HCT116 (cell line): ENCODE results near the gene ZYX. TPM values are rescaled to one million over a fixed set of nuclear protein-coding genes. Genes with fewer than 3 reads are reported as not detected.
"Not testable (repeated sequence)": the region's sequence is repeated elsewhere in the genome, so short reads cannot be mapped to it uniquely, and the experiment has no call there.

Source experiments
- ATAC-seq: fragments of 200-7000 bp; cut with Tn5 transposase; 2 replicates; pipeline ENCODE4 v1.9.1; 2020; ENCODE audit warnings: mild to moderate bottlenecking, moderate library complexity
- BruUV-seq: library from RNA; stranded (reverse); fragments of 400-500 nt; replicated peaks from 2 replicates; lab custom pipeline; 2021; lab: Mats Ljungman, UMichigan
- CTCF ChIA-PET: fragments of 300-600 bp; sonication (Branson Sonifier 250); formaldehyde crosslinking; loops from one replicate; lab custom pipeline; 2021; ENCODE audit warnings: antibody characterized with exemption; lab: Charles Lee
- POLR2A ChIA-PET: fragments of 300-600, 350-600 bp; sonication (Branson Sonifier 250); formaldehyde crosslinking; loops from one replicate; lab custom pipeline; 2021; ENCODE audit warnings: antibody characterized with exemption; lab: Charles Lee
- RAD21 ChIA-PET, 2 experiments: fragments of 300-600 bp; sonication (Branson Sonifier 250); formaldehyde crosslinking; loops; one replicate each; lab custom pipeline; 2023; ENCODE audit warnings: low total read pairs in 2 of 2; ENCODE audit not compliant: uncharacterized antibody in 2 of 2, unreplicated experiment in 2 of 2, low non-redundant PET in 1 of 2; lab: Charles Lee
- DNase-seq: peaks from one replicate; pipeline ENCODE4 v3.0.0-alpha.2; 2010; ENCODE audit warnings: low read depth, low spot score
- H2AFZ ChIP-seq: fragments of 200-600 bp; shearing (Covaris generic), sonication (generic); 2 replicates; pipeline ENCODE4 v1.6.1; 2017; ENCODE audit warnings: low read depth, mixed run types, mixed read lengths, antibody characterized with exemption, low read length; ENCODE audit not compliant: poor library complexity, severe bottlenecking
- H3K27ac ChIP-seq: 2 replicates; pipeline ENCODE4 v1.5.1; 2012; ENCODE audit warnings: low read depth, low read length
- H3K27me3 ChIP-seq: fragments of 200-600 bp; sonication (generic); 2 replicates; pipeline ENCODE4 v1.6.1; 2016; ENCODE audit warnings: mixed run types, low read length, mixed read lengths; ENCODE audit not compliant: insufficient read depth
- H3K36me3 ChIP-seq, 2 experiments: fragments of 200-500 bp in 1 of 2; fragments of 200-600 bp in 1 of 2; sonication (Bioruptor generic) in 1 of 2; sonication (generic) in 1 of 2; 2 replicates each; pipeline versions ENCODE4 v1.5.1 to v1.6.1; 2014 to 2016; ENCODE audit warnings: low read length in 2 of 2, inconsistent platforms in 1 of 2, mixed read lengths in 1 of 2, mixed run types in 1 of 2; ENCODE audit not compliant: insufficient read depth in 2 of 2, control insufficient read depth in 1 of 2
- H3K4me1 ChIP-seq, 2 experiments: fragments of 200-600 bp in 1 of 2; sonication (generic) in 1 of 2; 2 replicates each; pipeline versions ENCODE4 v1.5.1 to v1.6.1; 2012 to 2017; ENCODE audit warnings: low read length in 2 of 2, inconsistent platforms in 1 of 2, mild to moderate bottlenecking in 1 of 2, mixed read lengths in 1 of 2, mixed run types in 1 of 2, moderate library complexity in 1 of 2; ENCODE audit not compliant: insufficient read depth in 2 of 2, control insufficient read depth in 1 of 2
- H3K4me2 ChIP-seq: fragments of 200-600 bp; sonication (generic); 2 replicates; pipeline ENCODE4 v1.6.1; 2017; ENCODE audit warnings: mixed run types, low read length, mixed read lengths
- H3K4me3 ChIP-seq, 2 experiments: fragments of 200-600 bp in 1 of 2; sonication (generic) in 1 of 2; replicated peaks in 1 of 2; 2 replicates each; pipeline ENCODE4 v1.5.1; 2011 to 2016; ENCODE audit warnings: low read length in 2 of 2, control low read depth in 1 of 2, low read depth in 1 of 2, mild to moderate bottlenecking in 1 of 2, mixed read lengths in 1 of 2, mixed run types in 1 of 2
- H3K79me2 ChIP-seq: fragments of 200-600 bp; sonication (generic); 2 replicates; pipeline ENCODE4 v1.6.1; 2017; ENCODE audit warnings: mild to moderate bottlenecking, mixed run types, low read length, moderate library complexity, mixed read lengths; ENCODE audit not compliant: insufficient read depth
- H3K9ac ChIP-seq: fragments of 200-600 bp; sonication (generic); 2 replicates; pipeline ENCODE4 v1.6.1; 2016; ENCODE audit warnings: low read length, mixed read lengths
- H3K9me2 ChIP-seq: fragments of 200-600 bp; sonication (generic), shearing (Covaris generic); 2 replicates; pipeline ENCODE4 v1.6.1; 2017; ENCODE audit warnings: mixed run types, mild to moderate bottlenecking, moderate library complexity; ENCODE audit not compliant: insufficient read depth
- H3K9me3 ChIP-seq, 2 experiments: fragments of 200-500 bp in 1 of 2; fragments of 200-600 bp in 1 of 2; sonication (Bioruptor generic) in 1 of 2; sonication (generic) in 1 of 2; 2 replicates each; pipeline ENCODE4 v1.6.1; 2014 to 2017; ENCODE audit warnings: low read length in 2 of 2, mixed read lengths in 2 of 2, inconsistent platforms in 1 of 2, low read depth in 1 of 2, mild to moderate bottlenecking in 1 of 2, mixed run types in 1 of 2, moderate library complexity in 1 of 2; ENCODE audit not compliant: control insufficient read depth in 1 of 2, insufficient read depth in 1 of 2
- H4K20me1 ChIP-seq: fragments of 200-600 bp; sonication (generic), shearing (Covaris generic); 2 replicates; pipeline ENCODE4 v1.6.1; 2017; ENCODE audit warnings: mixed run types, mild to moderate bottlenecking, moderate library complexity; ENCODE audit not compliant: insufficient read depth
- CBX3 ChIP-seq: IDR thresholded peaks from 2 replicates; pipeline ENCODE4 v1.6.1; 2012; ENCODE audit warnings: low read depth
- EGR1 ChIP-seq: IDR thresholded peaks from 2 replicates; pipeline ENCODE4 v1.6.1; 2012; ENCODE audit warnings: low read depth
- EZH2 ChIP-seq: fragments of 200-600 bp; sonication (generic); IDR thresholded peaks from 2 replicates; pipeline ENCODE4 v1.6.1; 2017; ENCODE audit warnings: antibody characterized with exemption, mixed run types
- JUND ChIP-seq: IDR thresholded peaks from 2 replicates; pipeline ENCODE4 v1.6.1; 2012
- RAD21 ChIP-seq: IDR thresholded peaks from 2 replicates; pipeline ENCODE4 v1.6.1; 2012; ENCODE audit warnings: low read depth, mild to moderate bottlenecking
- SIN3A ChIP-seq: IDR thresholded peaks from 2 replicates; pipeline ENCODE4 v1.6.1; 2012; ENCODE audit warnings: low read depth
- TCF7L2 ChIP-seq: IDR thresholded peaks from 2 replicates; pipeline ENCODE4 v1.7.0; 2011; ENCODE audit warnings: borderline replicate concordance, inconsistent platforms; ENCODE audit not compliant: insufficient read depth, insufficient read length; ENCODE audit errors: extremely low read depth
- YY1 ChIP-seq: IDR thresholded peaks from 2 replicates; pipeline ENCODE4 v1.6.1; 2011; ENCODE audit warnings: low read length, low read depth, moderate library complexity, mild to moderate bottlenecking; ENCODE audit not compliant: insufficient replicate concordance; ENCODE audit errors: extremely low read depth
- ZFX ChIP-seq: fragments of 450-650 bp; IDR thresholded peaks from 2 replicates; pipeline ENCODE4 v1.6.1; 2017
- ZNF274 ChIP-seq: fragments of 200-500 bp; sonication (Bioruptor generic); IDR thresholded peaks from 2 replicates; pipeline ENCODE4 v1.6.1; 2014; ENCODE audit warnings: mild to moderate bottlenecking, low read depth, low read length, inconsistent platforms
- intact Hi-C: fragments of 100-400 bp; cut with micrococcal nuclease; formaldehyde crosslinking; loops from 2 replicates; pipeline ENCODE4 v1.10.0; 2022
- total RNA-seq: library from RNA; stranded (reverse); gene quantifications from one replicate; pipeline ENCODE4 v1.2.1, GENCODE V29; 2021; ENCODE audit not compliant: unreplicated experiment
- TF ChIP-seq, protein P1 (sequence below): IDR thresholded peaks from 2 replicates; pipeline ENCODE4 v1.6.1; 2011; ENCODE audit warnings: mild to moderate bottlenecking, low read length, moderate library complexity; ENCODE audit not compliant: insufficient replicate concordance; ENCODE audit errors: extremely low read depth
- TF ChIP-seq, protein P2 (sequence below): IDR thresholded peaks from 2 replicates; pipeline ENCODE4 v1.6.1; 2012
- TF ChIP-seq, protein P3 (sequence below), 3 experiments: fragments of 200-600 bp in 1 of 3; sonication (generic) in 1 of 3; IDR thresholded peaks in 2 of 3; conservative IDR thresholded peaks in 1 of 3; 2 replicates each; pipeline ENCODE4 v1.5.1; 2012 to 2017; ENCODE audit warnings: low read depth in 2 of 3, low read length in 2 of 3, antibody characterized with exemption in 1 of 3, borderline replicate concordance in 1 of 3, control low read depth in 1 of 3, mild to moderate bottlenecking in 1 of 3, mixed read lengths in 1 of 3, mixed run types in 1 of 3, moderate library complexity in 1 of 3; ENCODE audit not compliant: insufficient read depth in 1 of 3

The ZYX gene
- total RNA-seq, 1 experiment from 2014 or later, result 144 TPM

DNA sequence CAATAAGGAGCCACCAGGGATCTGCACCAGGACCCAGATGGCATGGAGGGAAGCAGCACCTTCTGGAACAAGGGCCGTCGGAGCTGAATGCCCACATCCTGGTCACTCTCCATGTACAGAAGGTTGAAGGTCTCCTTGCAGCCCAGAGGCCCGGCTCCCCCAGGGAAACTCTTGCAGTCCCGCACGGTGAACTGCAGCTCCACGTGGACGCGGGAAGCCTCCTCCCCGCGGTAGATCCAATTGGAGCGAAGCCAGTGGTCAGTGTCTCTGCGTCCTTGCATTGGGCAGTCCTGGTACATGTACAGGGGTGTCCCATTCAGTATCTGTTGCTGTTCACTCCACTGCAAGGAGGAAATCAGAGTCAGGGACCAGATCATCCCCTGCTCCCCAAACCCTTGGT is 20.1 kb downstream of the ZYX start:
- RAD21 ChIA-PET, result no interaction called here

DNA sequence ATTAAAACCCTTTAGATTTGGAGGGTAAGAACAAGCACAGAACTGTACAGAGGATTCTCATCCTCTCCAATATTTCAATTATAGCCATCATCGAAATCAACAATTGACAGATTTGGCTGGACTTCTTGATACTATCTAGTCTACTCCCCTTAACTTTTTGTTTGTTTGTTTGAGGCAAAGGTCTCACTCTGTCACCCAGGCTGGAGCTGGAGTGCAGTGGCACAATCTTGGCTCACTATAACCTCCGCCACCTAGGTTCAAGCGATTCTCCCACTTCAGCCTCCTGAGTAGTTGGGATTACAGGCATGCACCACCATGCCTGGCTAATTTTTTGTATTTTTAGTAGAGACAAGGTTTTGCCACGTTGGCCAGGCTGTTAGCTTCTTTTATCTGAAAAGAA is 21.1 kb downstream of the ZYX start:
- H3K4me3 ChIP-seq, H3K36me3 ChIP-seq, DNase-seq, H3K79me2 ChIP-seq, H3K9me2 ChIP-seq, BruUV-seq, H3K27ac ChIP-seq, ATAC-seq, H2AFZ ChIP-seq, H3K4me2 ChIP-seq, H3K9me3 ChIP-seq, POLR2A ChIA-PET, RAD21 ChIA-PET, intact Hi-C loops, CTCF ChIA-PET, H3K4me1 ChIP-seq, H3K27me3 ChIP-seq, H4K20me1 ChIP-seq, H3K9ac ChIP-seq: not testable (repeated sequence)

More for the DNA sequence above, 20.1 kb downstream of the ZYX start:
- intact Hi-C loops, result no loop called here
- Histone ChIP-seq H3K27me3 (no peaks in the 10 kb centered on the region), H4K20me1 (no peaks in the 10 kb centered on the region), H2AFZ (no peak overlapping the region), H3K36me3 (peaks cover 0 to 3% of the 10 kb centered on the region in 2 experiments; a peak in 2 of 4 replicates), H3K4me3 (no peak overlapping the region), H3K9me2 (no peaks in the 10 kb centered on the region), H3K79me2 (no peaks in the 10 kb centered on the region), H3K9ac (no peak overlapping the region), H3K27ac (no peak overlapping the region), H3K4me2 (no peak overlapping the region), H3K4me1 (no peaks in the 10 kb centered on the region), H3K9me3 (no peaks in the 10 kb centered on the region)
- ATAC-seq, result no peak
- TF ChIP-seq, protein P1, sequence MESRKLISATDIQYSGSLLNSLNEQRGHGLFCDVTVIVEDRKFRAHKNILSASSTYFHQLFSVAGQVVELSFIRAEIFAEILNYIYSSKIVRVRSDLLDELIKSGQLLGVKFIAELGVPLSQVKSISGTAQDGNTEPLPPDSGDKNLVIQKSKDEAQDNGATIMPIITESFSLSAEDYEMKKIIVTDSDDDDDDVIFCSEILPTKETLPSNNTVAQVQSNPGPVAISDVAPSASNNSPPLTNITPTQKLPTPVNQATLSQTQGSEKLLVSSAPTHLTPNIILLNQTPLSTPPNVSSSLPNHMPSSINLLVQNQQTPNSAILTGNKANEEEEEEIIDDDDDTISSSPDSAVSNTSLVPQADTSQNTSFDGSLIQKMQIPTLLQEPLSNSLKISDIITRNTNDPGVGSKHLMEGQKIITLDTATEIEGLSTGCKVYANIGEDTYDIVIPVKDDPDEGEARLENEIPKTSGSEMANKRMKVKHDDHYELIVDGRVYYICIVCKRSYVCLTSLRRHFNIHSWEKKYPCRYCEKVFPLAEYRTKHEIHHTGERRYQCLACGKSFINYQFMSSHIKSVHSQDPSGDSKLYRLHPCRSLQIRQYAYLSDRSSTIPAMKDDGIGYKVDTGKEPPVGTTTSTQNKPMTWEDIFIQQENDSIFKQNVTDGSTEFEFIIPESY, result no peak
- TF ChIP-seq ZFX, result no peak
- no peak for TF ChIP-seq SIN3A
- TF ChIP-seq RAD21, result no peak
- no peak for TF ChIP-seq JUND
- no peak for TF ChIP-seq EGR1
- TF ChIP-seq, protein P2, sequence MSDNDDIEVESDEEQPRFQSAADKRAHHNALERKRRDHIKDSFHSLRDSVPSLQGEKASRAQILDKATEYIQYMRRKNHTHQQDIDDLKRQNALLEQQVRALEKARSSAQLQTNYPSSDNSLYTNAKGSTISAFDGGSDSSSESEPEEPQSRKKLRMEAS, result no peak
- TF ChIP-seq, protein P3, sequence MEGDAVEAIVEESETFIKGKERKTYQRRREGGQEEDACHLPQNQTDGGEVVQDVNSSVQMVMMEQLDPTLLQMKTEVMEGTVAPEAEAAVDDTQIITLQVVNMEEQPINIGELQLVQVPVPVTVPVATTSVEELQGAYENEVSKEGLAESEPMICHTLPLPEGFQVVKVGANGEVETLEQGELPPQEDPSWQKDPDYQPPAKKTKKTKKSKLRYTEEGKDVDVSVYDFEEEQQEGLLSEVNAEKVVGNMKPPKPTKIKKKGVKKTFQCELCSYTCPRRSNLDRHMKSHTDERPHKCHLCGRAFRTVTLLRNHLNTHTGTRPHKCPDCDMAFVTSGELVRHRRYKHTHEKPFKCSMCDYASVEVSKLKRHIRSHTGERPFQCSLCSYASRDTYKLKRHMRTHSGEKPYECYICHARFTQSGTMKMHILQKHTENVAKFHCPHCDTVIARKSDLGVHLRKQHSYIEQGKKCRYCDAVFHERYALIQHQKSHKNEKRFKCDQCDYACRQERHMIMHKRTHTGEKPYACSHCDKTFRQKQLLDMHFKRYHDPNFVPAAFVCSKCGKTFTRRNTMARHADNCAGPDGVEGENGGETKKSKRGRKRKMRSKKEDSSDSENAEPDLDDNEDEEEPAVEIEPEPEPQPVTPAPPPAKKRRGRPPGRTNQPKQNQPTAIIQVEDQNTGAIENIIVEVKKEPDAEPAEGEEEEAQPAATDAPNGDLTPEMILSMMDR (IDR thresholded peaks at IDR 0.05 in 2 of 3, conservative IDR thresholded peaks at IDR 0.05 in 1 of 3; ENCODE audit: borderline replicate concordance in 1 of 3, insufficient read depth in 1 of 3, low read depth in 2 of 3, low read length in 2 of 3), result no peak
- no peak for TF ChIP-seq EZH2
- TF ChIP-seq CBX3, result no peak
- TF ChIP-seq TCF7L2, result no peak
- TF ChIP-seq ZNF274, result no peak
- TF ChIP-seq YY1, result no peak
- ChIA-PET POLR2A (no interaction called here), CTCF (no interaction called here)
- no peak for DNase-seq
- no TSS peak for BruUV-seq
